HG03060 (cell line): ENCODE data around the gene CAMK2D.
A peak's percentile ranks its signal among the peaks of the same experiment; 100 is the strongest.
"Not testable (repeated sequence)": the region's sequence is repeated elsewhere in the genome, so short reads cannot be mapped to it uniquely, and the experiment has no call there.

Experiments used
- ATAC-seq: cut with Tn5 transposase; IDR thresholded peaks from one replicate; pipeline ENCODE4 v1.9.1; 2021; ENCODE audit warnings: low read depth, moderate number of reproducible peaks; ENCODE audit not compliant: unreplicated experiment

The CAMK2D gene

GRCh38 chr4:113763923-113764322, 2.4 kb upstream of the CAMK2D start:
- ATAC-seq, result not testable (repeated sequence)

- no peak for ATAC-seq
Observed at GRCh38 chr4:113763029-113763285, 1.4 kb upstream of the CAMK2D start.

GRCh38 chr4:113762186-113763028, 869 bp upstream of the CAMK2D start:
- peak; percentile 80 for ATAC-seq

- no peak for ATAC-seq
Observed at GRCh38 chr4:113760795-113761619, 531 bp downstream of the CAMK2D start.

- no peak for ATAC-seq
Observed at GRCh38 chr4:113760094-113760794, 1.3 kb downstream of the CAMK2D start.

GRCh38 chr4:113759696-113760093, 1.8 kb downstream of the CAMK2D start:
- no peak for ATAC-seq

GRCh38 chr4:113758372-113758771, 3.2 kb downstream of the CAMK2D start:
- no peak for ATAC-seq

- ATAC-seq, result no peak
Observed at GRCh38 chr4:113757486-113757885, 4.1 kb downstream of the CAMK2D start.

- peak; percentile 92 for ATAC-seq
Observed at GRCh38 chr4:113756005-113756410, 5.5 kb downstream of the CAMK2D start.

GRCh38 chr4:113750734-113751133, 10.8 kb downstream of the CAMK2D start:
- ATAC-seq, result no peak

- ATAC-seq, result no peak
Observed at GRCh38 chr4:113750296-113750695, 11.2 kb downstream of the CAMK2D start.

- no peak for ATAC-seq
Observed at GRCh38 chr4:113749178-113749577, 12.4 kb downstream of the CAMK2D start.

GRCh38 chr4:113747949-113748348, 13.6 kb downstream of the CAMK2D start:
- no peak for ATAC-seq

GRCh38 chr4:113745711-113746110, 15.8 kb downstream of the CAMK2D start:
- ATAC-seq, result no peak

GRCh38 chr4:113744667-113745240, 16.8 kb downstream of the CAMK2D start:
- ATAC-seq, result no peak

- no peak for ATAC-seq
Observed at GRCh38 chr4:113743690-113744089, 17.8 kb downstream of the CAMK2D start.

- ATAC-seq, result no peak
Observed at GRCh38 chr4:113742643-113743042, 18.9 kb downstream of the CAMK2D start.

- ATAC-seq, result no peak
Observed at GRCh38 chr4:113741956-113742355, 19.6 kb downstream of the CAMK2D start.

- ATAC-seq, result no peak
Observed at GRCh38 chr4:113740857-113741379, 20.6 kb downstream of the CAMK2D start.

GRCh38 chr4:113739197-113739596, 22.3 kb downstream of the CAMK2D start:
- ATAC-seq, result no peak

- no peak for ATAC-seq
Observed at GRCh38 chr4:113738251-113738650, 23.3 kb downstream of the CAMK2D start.
